NCI-H526 treated with DMSO at 0.1 percent for 48 hours (cell line): ENCODE results near the gene ANK3.

Source experiments
- DNase-seq: peaks from one replicate; lab custom pipeline; 2025; lab: John Stamatoyannopoulos, UW

The ANK3 gene

DNA sequence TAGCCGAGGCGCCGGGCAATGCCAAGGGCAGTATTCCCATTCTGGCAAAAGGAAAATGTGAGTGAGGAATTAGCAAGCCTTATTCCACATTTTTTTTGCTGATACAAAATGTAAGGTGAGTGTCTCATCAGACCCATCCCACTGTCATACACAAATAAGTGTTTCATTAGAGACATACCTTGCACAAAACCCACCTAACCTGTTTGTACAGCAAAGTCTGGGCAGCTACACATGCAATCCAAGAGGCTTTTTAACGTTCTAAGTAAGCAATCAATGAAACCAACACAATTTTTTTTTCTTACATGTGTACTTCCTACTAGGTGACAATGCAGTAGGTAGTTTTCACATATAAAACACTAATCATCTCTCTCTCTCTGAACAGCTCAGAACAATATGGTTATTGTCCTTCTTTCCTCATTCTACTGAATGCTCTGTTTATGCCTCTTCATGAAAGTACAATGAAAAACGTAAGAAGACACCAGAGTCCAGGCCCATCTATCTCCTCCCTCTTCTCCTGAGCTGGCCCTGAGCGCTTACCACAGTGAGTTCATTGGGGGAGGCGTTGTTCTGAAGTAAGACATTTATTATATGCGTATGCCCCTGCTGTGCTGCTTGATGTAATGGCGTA is 217.2 kb downstream of the ANK3 start:
- DNase-seq = peak; percentile 97

DNA sequence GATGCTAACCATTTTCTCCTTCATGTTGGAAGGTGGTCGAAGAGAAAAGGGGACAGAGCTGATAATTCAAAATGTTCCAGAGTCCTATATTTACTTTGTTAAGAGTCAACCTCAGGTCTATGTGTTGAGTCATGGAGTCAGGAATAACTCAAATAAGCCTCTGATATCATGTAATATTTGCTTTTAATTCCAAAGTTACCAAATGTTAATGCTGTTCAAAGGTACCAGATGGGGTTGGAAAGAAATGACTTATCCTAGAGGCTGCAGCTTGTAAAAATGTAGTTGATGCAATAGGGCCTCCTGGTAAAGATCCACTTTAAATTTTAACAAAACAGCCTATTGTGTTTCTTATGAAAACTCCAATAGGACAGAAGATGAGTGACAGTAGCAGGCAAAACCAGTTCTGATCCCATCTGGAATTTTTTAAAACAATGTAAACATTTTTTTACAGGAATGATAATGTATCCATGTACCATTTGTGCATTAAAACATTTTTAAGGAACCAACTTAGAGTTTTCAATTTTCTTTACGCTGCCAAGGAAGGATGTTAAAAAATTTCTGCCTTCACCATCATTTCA is 218.2 kb downstream of the ANK3 start:
- peak; percentile 23 for DNase-seq

DNA sequence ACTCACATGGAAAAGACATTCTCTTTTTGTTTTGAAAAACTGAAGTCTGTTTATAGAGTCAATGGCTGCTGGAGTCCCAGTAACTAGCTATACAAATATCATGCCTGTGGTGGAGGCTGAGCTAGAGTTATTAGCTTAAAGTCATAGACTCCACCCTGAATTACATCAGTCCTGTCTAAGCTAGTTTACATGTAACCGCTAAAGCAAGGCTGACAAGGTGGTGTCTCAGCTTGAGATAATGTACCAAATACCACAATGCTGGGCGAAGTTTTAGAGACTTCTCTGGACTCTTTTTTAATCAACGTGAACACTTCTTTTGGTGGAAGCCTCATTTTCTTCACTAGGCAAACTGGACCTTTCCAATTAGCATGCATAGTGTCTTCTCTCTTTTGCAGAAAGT is 219.4 kb downstream of the ANK3 start:
- peak; percentile 82 for DNase-seq

DNA sequence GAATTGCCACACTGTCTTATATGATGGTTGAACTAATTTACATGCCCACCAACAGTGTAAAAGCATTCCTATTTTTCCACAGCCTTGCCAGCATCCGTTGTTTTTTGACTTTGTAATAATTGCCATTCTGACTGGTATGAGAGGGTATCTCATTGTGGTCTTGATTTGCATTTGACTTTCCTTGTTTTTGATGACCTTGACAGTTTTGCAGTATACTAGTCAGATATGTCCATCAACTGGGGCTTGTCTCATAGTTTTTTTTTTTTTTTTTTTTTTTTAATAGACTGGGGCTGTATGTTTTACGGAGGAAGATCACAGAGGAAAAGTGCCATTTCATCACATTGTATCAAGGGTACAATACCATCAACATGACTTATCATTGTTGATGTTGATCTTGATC is 220.6 kb downstream of the ANK3 start:
- DNase-seq = no peak

DNA sequence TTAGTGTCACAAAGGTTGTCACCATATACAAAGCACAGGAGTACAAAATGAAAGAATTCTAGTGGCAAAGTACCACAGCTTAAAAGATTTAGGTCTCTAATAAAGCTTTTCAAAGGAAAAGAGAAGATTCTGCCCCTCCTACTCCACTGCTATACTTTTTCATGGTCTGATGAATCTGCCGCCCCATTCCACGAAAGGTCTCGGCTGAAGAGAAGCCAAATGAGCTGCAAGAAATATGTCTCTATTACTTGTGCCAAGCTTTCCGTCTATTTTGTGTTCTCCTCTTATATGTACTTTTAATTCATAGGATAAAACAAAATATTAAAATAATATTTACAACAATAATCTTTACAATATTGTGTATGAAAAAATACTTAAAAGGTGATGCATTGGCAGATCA is 222.6 kb downstream of the ANK3 start:
- peak; percentile 3 for DNase-seq

DNA sequence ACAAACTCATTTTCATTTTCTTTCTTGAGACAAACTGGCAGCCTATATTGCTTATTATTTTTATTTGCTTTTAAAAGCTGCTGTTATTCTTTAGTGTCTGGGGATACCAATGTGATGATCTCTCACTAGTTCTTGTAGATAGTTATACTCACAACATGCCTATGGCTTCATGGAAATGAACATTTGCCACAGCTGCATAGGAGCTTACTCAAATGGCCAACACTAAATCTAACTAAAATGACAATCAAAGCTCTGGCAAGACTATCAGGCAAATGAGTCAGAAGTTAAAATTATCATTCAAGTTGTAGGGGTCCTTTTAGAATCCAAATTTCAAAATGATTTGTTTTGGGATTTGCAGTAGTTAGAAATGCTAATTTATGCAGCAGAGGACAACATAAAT is 225.9 kb downstream of the ANK3 start:
- DNase-seq = no peak

DNA sequence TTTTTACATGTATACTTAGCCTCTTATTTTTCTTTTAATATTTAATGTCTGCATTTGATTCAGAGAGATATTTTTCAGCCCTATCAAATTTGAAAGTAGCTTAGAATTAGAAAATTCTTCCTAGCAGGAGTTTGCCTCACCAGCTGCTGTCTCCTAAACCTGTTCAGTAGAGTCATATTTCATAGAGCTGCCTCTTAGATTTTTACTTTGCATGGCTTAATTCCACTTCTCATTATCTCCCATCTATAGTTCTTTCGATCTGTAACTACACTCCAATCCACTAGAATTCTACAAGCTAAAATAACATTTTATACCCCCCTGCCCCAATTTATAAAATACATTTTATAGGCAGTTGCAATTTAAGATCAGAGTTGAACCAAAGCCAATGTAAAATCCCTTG is 227.0 kb downstream of the ANK3 start:
- DNase-seq = no peak

DNA sequence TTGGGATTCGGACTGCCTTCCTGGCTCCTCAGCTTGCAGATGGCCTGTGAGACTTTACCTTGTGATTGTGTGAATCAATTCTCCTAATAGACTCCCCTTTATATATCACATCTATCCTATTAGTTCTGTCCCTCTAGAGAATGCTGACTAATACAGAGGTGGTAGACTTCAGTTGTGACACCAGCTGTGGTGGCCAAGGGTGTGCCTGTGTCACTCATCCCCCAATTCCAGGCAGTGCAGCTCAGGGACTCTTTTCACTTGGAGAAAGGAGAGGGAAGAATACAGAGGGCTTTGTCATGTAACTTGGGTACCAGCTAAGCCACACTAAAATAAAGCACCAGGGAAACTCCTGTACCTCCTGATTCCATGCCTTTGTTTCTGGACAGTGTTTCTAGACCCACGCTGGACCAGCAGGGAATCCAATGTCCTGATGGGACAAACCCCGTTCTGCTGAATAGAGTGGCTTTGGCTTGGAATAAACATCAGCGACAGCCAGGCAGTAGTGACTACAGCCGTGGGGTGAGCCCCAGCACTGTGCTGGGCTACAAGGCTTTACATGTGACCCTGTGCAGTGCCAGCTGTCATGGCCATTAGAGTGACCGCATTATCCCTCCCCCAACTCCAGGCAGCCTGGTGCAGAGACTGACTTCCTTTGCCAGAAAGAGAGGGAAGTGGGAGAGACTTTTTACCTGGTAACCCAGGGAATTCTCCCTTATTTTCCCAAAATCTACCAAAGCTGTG is 233.6 kb downstream of the ANK3 start:
- DNase-seq = no peak

DNA sequence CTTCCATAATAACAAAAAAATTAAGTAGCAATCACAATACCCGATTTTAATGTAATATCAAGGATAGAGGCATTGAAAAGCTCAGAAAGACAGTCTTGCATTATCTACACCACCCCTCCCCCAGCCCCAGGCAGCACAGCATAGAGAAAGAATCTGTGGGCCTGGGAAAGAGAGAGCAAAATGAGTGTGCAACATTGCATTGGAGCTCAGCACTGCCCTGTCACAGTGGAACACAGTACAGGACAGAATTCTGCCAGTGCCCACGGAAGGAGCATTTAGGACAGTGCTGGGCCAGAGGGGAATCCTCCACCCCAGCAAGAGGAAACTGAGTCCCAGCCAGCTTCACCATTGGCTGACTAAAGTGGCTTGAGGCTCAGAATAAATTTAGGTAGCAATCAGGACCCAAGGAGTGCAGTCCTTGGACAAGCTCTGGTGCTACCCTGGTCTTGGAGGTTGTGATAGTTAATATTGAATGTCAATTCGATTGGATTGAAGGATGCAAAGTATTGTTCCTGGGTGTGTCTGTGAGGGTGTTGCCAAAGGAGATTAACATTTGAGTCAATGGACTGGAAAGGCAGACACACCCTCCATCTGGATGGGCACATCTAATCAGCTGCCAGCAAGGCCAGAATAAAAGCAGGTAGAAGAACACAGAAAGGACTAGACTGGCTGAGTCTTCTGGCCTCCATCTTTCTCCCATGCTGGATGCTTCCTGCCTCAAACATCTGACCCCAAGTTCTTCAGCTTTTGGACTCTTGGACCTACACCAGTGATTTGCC is 234.4 kb downstream of the ANK3 start:
- no peak for DNase-seq

DNA sequence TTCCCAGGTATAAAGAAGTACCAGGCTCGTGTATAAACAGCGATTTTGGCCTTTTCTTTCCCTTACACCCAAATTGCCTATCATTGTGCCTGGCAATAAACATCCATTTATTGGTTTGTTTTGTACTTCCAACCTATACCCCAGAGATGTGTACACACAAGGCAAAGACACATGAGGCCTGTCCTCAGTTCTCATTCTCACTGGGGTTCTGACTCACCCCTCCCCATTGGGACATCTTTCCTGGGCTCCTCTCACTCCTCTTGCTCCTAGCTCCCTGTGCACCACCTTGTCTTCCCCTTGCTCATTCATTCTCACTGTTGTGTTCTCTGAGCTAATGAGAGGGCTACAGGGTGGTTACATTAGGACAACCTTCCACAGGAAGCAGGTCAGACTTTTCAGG is 240.7 kb downstream of the ANK3 start:
- DNase-seq = no peak

DNA sequence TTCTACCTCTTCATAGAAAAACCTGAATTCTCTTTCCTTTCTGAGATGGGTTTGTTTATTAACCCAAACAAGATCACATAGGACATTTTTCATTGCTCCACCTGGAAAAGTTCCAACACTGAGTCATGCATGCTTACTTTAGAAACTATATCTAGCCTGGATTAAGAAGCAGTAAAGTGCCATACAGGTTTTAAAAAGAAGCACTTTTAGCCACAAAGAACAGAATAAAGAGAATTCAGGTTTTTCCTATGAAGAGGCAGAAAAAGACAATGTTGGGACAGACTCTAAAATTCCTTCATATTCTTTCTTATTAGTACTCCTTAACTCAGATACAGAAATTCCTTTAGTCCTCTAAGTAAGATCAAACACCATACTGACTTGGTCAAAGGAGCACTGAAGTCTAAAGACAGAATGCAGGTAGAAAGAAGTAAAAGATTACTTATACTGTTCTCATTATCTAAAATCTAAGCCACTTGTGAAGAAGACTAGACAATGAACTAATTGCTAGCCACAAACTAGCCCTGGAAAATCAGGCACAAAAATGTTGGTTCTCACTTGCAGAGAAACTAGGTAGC is 241.3 kb downstream of the ANK3 start:
- no peak for DNase-seq

DNA sequence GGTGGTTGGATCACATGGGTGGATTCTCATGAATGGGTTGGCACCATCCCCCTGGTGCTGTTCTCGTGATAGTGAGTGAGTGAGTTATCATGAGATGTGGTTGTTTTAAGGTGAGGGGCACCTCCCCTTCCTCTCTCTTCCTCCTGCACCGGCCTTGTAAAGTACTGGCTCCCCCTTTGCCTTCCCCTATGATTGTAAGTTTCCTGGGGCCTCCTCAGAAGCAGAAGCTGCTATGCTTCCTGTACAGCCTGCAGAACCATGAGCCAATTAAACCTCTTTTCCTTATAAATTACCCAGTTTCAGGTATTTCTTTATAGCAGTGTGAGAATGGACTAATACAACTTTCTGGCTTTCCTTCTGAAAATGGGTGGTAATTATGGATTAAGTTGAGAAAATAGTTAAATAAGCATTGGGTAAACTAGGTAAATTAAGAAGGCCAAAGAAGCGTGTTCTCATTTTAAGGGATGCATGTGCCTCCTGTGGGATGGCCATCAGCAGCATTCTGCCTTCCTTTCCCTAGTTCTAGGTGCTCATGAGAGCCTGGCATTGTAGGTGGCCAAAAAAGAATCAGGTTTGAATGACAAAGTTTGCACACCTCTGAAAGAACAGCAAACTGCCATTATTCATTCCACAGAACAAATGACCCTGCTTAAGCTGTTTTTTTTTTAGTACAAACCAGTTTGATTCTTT is 242.0 kb downstream of the ANK3 start:
- no peak for DNase-seq

DNA sequence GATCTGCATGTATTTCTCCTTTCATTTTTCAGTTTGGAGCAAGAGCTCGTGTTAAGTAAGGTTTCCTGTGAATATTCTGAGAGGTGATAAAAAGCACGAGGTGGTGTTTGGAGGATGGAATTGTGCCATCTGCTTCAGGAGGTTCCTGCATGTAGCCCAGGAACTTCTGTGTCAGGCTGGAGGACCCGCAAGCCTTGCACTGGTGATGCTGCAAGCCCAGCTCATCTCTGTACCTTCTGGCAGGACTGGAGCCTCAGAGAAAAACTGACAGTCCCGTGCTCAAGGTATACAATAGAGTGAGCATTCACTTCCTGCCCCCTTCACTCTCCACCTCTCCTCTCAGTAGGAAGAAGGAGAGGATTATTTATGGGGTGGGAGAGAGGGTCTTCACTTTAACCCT is 242.7 kb downstream of the ANK3 start:
- no peak for DNase-seq

DNA sequence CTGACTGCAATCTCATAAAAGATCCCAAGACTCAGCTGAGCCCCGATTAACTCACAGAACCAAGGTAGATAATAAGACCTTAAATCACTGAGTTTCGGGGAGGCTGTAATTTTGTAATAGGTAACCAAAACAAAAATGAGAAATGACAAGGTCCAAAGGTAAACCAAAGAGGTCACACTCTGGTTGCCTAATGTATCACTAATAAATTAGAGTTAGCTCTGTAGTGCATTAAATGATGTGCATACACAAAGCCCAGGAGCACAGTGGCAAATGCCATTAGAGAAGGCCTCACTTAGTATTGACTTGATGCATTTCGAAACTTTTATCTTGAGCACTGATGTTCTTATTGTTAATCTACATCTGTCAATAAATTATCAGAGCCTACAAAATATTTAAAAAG is 245.6 kb downstream of the ANK3 start:
- no peak for DNase-seq

DNA sequence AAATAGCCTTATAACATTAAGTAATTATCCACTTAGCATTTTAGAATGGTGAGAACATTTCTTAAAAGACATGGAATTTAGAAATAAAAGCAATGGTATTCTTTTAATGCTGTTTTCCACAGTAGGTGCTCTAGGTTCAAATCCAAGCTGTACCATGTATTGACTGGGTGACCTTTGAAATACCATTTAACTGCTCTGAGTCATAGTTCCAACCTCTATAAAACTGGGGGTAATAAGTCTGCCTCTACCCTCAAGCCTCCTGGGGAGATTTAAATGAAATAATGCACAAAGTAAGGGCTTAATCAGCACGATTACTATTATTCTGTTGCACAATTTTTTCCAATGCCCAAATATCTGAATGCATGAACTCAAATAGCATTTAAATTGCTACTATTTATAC is 246.9 kb downstream of the ANK3 start:
- DNase-seq = no peak

DNA sequence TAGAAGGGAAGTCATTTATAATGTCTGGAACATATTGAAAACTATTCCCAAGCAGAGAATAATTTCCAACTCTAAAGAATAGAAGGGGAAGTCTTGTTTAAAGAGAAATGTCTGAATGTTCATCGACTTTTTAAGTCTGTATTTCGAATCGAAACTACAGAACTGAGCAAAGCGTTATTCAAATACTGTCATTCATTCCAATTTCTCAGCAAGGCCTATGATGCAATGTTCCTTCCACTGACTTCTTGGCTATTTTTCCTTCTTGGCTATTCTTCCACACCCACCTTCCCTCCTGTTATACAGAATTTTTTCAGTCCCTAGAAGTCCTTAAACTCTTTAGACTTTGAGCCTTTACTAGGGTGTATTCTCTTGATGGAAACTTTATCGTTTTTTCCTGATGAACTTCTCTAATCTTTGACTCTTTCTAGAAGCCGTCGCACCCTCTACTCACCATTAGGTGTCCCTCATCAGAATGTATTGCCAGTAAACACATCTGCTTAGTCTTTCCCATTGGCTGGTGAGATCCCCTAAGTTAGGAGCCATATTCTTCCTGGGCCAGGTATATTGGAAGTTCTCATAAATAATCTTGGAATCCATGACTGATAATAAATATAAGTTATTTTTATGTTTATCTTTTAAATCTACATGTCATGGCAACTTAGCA is 247.6 kb downstream of the ANK3 start:
- no peak for DNase-seq

DNA sequence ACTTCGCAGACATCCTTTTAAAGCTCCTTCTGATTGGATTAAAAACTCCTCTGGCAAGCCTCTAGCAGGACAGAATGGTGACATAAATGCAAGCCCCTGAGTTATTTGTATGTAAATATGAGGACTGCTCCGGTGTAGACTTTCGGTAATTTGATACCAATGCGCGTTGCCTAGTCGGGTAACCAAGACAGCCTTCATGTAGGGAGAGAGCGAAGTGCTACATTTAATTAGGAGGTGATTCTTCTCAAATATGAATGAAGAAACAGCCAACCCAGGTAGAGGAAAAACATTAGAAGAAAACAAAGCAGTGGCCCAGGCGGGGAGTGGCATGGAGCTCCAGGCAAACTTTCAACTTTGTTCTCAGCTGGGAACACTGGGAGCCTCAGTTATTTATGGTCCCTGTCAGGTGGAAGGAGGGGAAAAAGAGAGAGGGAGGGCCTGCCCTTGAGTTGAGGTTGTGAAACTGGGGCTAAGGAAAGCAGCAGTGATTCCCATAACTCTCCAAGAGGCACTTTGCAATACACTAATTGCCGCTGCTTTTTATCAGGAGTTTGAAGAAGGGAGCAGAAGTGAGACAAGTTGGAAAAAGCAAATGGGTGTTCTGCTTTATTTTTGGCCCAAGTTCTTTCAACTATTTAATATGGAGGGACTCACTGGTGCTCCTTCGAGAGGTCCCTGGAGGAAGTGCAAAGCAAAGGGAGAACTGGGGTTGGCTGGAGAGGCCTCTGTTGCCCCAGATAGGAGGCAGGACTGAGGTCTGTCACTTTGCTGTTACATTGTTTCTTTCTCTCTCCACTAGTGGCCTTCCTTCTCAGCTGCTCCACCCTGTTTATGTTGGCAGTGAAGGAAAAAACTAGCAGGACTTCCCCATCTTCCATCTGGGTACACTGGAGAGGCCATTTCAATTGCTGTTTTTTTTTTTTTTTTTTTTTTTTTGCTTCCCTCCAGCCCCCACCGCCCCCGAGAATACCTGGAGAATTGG is 248.7 kb downstream of the ANK3 start:
- peak; percentile 71 for DNase-seq

DNA sequence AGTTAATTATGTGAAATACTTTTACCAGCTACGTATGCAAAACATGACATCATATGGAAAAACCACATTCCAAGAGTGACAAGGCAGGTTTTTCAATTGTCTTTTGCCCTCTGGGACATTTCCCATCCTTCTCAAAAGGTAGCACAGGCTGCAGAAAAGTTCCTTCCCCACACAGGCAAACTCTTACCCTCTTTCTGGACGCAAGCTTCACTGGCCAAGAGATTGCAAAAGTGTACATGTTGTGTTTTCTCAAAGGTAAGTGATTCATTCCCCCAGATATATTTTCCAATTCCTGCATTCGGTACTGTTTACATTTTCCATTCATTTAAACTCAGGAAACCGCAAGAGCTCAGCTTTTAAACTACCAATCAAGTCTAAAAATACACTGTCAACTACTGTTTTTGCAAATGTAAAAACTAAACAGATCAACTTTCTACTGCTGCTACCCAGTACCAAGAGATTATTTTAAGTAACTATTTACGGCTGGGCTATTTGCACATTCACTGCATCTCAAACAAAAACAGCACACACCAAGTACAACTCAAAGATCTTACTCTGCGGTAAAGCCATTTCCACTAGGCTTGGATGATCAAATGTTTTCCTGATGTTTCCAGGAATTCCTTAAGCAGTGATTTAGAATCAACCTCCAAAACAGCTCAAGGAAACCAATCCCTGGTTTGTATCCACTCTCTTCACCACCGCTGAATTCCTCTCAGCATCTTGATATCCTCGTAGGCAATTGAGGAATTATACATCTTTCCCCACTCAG is 249.7 kb downstream of the ANK3 start:
- no peak for DNase-seq

DNA sequence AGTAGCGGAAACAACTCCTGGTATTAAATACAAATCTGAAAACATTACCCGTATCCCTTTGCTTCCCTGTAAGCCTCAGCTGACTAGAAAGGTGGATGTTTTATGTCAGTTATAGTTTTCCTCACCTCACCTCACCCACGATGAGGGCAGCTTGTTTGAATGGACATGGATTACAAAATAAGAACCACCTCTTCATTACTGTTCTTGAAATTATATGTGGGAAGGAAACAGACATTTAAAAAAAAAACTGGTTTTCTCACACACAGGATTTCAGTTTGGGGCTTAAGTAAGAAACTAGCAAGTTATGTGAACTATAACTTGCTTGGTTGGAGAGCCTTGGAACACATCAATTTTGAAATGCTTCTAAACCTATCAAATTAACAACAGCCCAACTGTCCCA is 250.4 kb downstream of the ANK3 start:
- DNase-seq = no peak
